ENCODE data around the gene CSMD2. TPM values are rescaled to one million over a fixed set of nuclear protein-coding genes. Genes with fewer than 3 reads are reported as not detected.

Gene CSMD2
- total and polyA plus RNA-seq, 2 of the 8 experiments (the other 6 are each of a cell fraction or from before 2014, with no cell fraction given), result 7.0 to 14.7 TPM

GRCh38 chr1:33971913-33972312, 193.1 kb downstream of the CSMD2 start:
- no peak for TF ChIP-seq TAF1 (IDR thresholded peaks at IDR 0.05; ENCODE audit: low read depth, low read length)
- TF ChIP-seq SP4 (IDR thresholded peaks at IDR 0.05; ENCODE audit: low read length), result no peak
- TF ChIP-seq EP300 (IDR thresholded peaks at IDR 0.05; ENCODE audit: borderline replicate concordance in 1 of 2, low read depth in 2 of 2, low read length in 2 of 2), result no peak
- TF ChIP-seq CREB1 (IDR thresholded peaks at IDR 0.05), result no peak
- TF ChIP-seq POLR2AphosphoS5 (IDR thresholded peaks at IDR 0.05; ENCODE audit: low read depth, low read length), result no peak
- TF ChIP-seq RBBP5 (IDR thresholded peaks at IDR 0.05; ENCODE audit: borderline replicate concordance, low read depth, low read length), result no peak
- no peak for TF ChIP-seq GTF2F1 (IDR thresholded peaks at IDR 0.05; ENCODE audit: borderline replicate concordance, low read depth, low read length)
- no peak for TF ChIP-seq TAF7 (optimal IDR thresholded peaks at IDR 0.05; ENCODE audit: borderline replicate concordance, low read depth, low read length)
- TF ChIP-seq TEAD4 (IDR thresholded peaks at IDR 0.05; ENCODE audit: low read depth, low read length), result no peak
- no peak for TF ChIP-seq SUZ12 (IDR thresholded peaks at IDR 0.05; ENCODE audit: low read length)
- Histone ChIP-seq H3K36me3 (ENCODE audit: control insufficient read depth in 2 of 4, insufficient read depth in 4 of 4, low read length in 3 of 4) (no peaks in the 10 kb centered on the region), H3K23ac (ENCODE audit: insufficient read length) (no peak overlapping the region), H2AK5ac (ENCODE audit: low read depth, low read length) (no peak overlapping the region), H2BK12ac (ENCODE audit: low read depth, low read length) (no peak overlapping the region), H3K56ac (replicated peaks; ENCODE audit: insufficient read length, low read depth, low read length) (no peak overlapping the region), H2BK15ac (ENCODE audit: low read length) (no peak overlapping the region), H3K23me2 (ENCODE audit: low read depth, low read length) (no peaks in the 10 kb centered on the region; the same call in 1 of the 2 replicates), H2BK5ac (ENCODE audit: low read depth, low read length) (no peak overlapping the region), H3K4me1 (replicated peaks in 1 of 4; ENCODE audit: control insufficient read depth in 3 of 4, insufficient read depth in 4 of 4, low read length in 3 of 4) (peaks cover 0 to 13% (median 5%) of the 10 kb centered on the region in 4 experiments; a peak in 5 of 7 replicates), H3K9me3 (ENCODE audit: insufficient read depth in 2 of 2, low read depth in 1 of 2, low read length in 1 of 2) (no peaks in the 10 kb centered on the region), H2BK120ac (replicated peaks; ENCODE audit: low read depth, low read length) (no peak overlapping the region), H4K5ac (ENCODE audit: insufficient read length, low read depth, low read length) (no peak overlapping the region), H2BK20ac (ENCODE audit: low read length) (no peak overlapping the region), H3K4me2 (ENCODE audit: insufficient read depth in 1 of 2, low read depth in 2 of 2, low read length in 2 of 2) (no peak overlapping the region), H3K79me2 (ENCODE audit: control insufficient read depth in 1 of 2, insufficient read depth in 2 of 2, low read length in 2 of 2) (0 out of 4 replicates have a peak, but pooled peaks cover 0 to 3% of the 10 kb centered on the region in 2 experiments), H4K8ac (ENCODE audit: extremely low read depth, insufficient read depth, low read length) (no peak overlapping the region), H3K27ac (ENCODE audit: low read depth, low read length) (no peak overlapping the region), H3K18ac (ENCODE audit: extremely low read depth, low read length) (no peak overlapping the region), H3K14ac (ENCODE audit: insufficient read length) (no peak overlapping the region), H3K9ac (replicated peaks in 1 of 4; ENCODE audit: extremely low read depth in 1 of 4, low read depth in 3 of 4, low read length in 3 of 4) (no peak overlapping the region), H3K79me1 (ENCODE audit: low read depth, low read length) (peaks cover 2% of the 10 kb centered on the region; the same call in 1 of the 2 replicates), H4K91ac (replicated peaks; ENCODE audit: insufficient read length, low read length) (no peak overlapping the region), H4K20me1 (replicated peaks in 1 of 2; ENCODE audit: control insufficient read depth in 1 of 2, insufficient read depth in 2 of 2, low read length in 2 of 2) (peaks cover 5 to 9% of the 10 kb centered on the region in 2 experiments), H3K4me3 (ENCODE audit: extremely low read depth in 1 of 4, insufficient read depth in 2 of 4, low read depth in 3 of 4, low read length in 4 of 4) (no peak overlapping the region), H3K27me3 (replicated peaks in 1 of 4; ENCODE audit: control insufficient read depth in 3 of 4, extremely low read depth in 1 of 4, insufficient read depth in 3 of 4, low read length in 3 of 4) (no peaks in the 10 kb centered on the region), H2AFZ (ENCODE audit: low read length) (no peak overlapping the region), H3K4ac (replicated peaks; ENCODE audit: insufficient read length, low read depth, low read length) (no peak overlapping the region)
- POLR2A ChIA-PET (ENCODE audit: partially characterized antibody), result interaction anchor here (0.9 kb wide), 1 partner anchor 278 kb away, joined by 3 read pairs; no protein-coding TSS in a partner anchor
- no peak for FAIRE-seq
- CTCF ChIA-PET (ENCODE audit: partially characterized antibody), result interaction anchor here (0.8 to 1.9 kb wide), 6 partner anchors 9 to 191 kb away, joined by 3 to 6 read pairs (median 4); no protein-coding TSS in a partner anchor
- 91% methylated on average over 7 of the region's 7 CpGs; no CpG with 5 or more reads in 1 of the 2 experiments for WGBS, 2 experiments (ENCODE audit: extremely low coverage in 1 of 2, insufficient coverage in 1 of 2, insufficient read length in 1 of 2, insufficient replicate concordance in 2 of 2, low coverage in 1 of 2, low lambda C conversion rate in 2 of 2, missing lambda C conversion rate in 1 of 2)
- DNase-seq (ENCODE audit: low read depth in 1 of 2, low spot score in 2 of 2), result no peak
